PC-9 (cell line): Measurements from ENCODE around the gene ANKS1B. TPM values are rescaled to one million over a fixed set of nuclear protein-coding genes. Genes with fewer than 3 reads are reported as not detected.

Experiments
- BruUV-seq: library from RNA; stranded (reverse); fragments of 400-500 nt; replicated peaks from 2 replicates; lab custom pipeline; 2021; lab: Mats Ljungman, UMichigan
- CTCF ChIA-PET: fragments of 300-600 bp; sonication (Branson Sonifier 250); formaldehyde crosslinking; loops from one replicate; lab custom pipeline; 2022; ENCODE audit warnings: antibody characterized with exemption; lab: Charles Lee
- POLR2A ChIA-PET: fragments of 300-600 bp; sonication (Branson Sonifier 250); formaldehyde crosslinking; loops from one replicate; lab custom pipeline; 2022; ENCODE audit warnings: antibody characterized with exemption; ENCODE audit not compliant: unreplicated experiment; lab: Charles Lee
- DNase-seq, 2 experiments: peaks; one replicate each; pipeline versions ENCODE4 v3.0.0 to v3.0.0-alpha.2; 2015 to 2022; ENCODE audit warnings: mixed read lengths in 1 of 2
- H2AFZ ChIP-seq: fragments of 200-600 bp; sonication (generic); 2 replicates; pipeline ENCODE4 v1.8.1; 2017; ENCODE audit warnings: antibody characterized with exemption
- H3F3A ChIP-seq: fragments of 200-600 bp; sonication (generic); 2 replicates; pipeline ENCODE4 v1.8.1; 2017; ENCODE audit warnings: antibody characterized with exemption, mild to moderate bottlenecking, low read depth; ENCODE audit not compliant: insufficient read depth
- H3K27ac ChIP-seq: fragments of 200-600 bp; sonication (generic); 2 replicates; pipeline ENCODE4 v1.6.1; 2016; ENCODE audit warnings: mixed run types
- H3K27me3 ChIP-seq: fragments of 200-600 bp; sonication (generic); 2 replicates; pipeline ENCODE4 v1.6.1; 2016; ENCODE audit warnings: low read depth, mixed run types; ENCODE audit not compliant: insufficient read depth
- H3K36me3 ChIP-seq: fragments of 200-600 bp; sonication (generic); 2 replicates; pipeline ENCODE4 v1.6.1; 2016; ENCODE audit warnings: low read depth, mixed run types
- H3K4me1 ChIP-seq: fragments of 200-600 bp; sonication (generic); replicated peaks from 2 replicates; pipeline ENCODE4 v1.6.1; 2016; ENCODE audit warnings: mixed run types; ENCODE audit not compliant: insufficient read depth
- H3K4me2 ChIP-seq: fragments of 200-600 bp; sonication (generic); 2 replicates; pipeline ENCODE4 v1.6.1; 2017; ENCODE audit warnings: mixed run types
- H3K4me3 ChIP-seq: fragments of 200-600 bp; sonication (generic); 2 replicates; pipeline ENCODE4 v1.6.1; 2016; ENCODE audit warnings: mixed run types
- H3K79me2 ChIP-seq: fragments of 200-600 bp; sonication (generic); 2 replicates; pipeline ENCODE4 v1.6.1; 2017; ENCODE audit warnings: low read depth, mixed run types
- H3K9me2 ChIP-seq: fragments of 200-600 bp; sonication (generic); 2 replicates; pipeline ENCODE4 v1.8.1; 2017; ENCODE audit warnings: mild to moderate bottlenecking; ENCODE audit not compliant: insufficient read depth
- H3K9me3 ChIP-seq: fragments of 200-600 bp; sonication (generic); 2 replicates; pipeline ENCODE4 v1.8.1; 2016; ENCODE audit warnings: low read depth; ENCODE audit not compliant: insufficient read depth
- H4K20me1 ChIP-seq: fragments of 200-600 bp; sonication (generic); 2 replicates; pipeline ENCODE4 v1.8.1; 2017; ENCODE audit not compliant: insufficient read depth
- EZH2 ChIP-seq: fragments of 200-600 bp; sonication (generic); IDR thresholded peaks from 2 replicates; pipeline ENCODE4 v1.8.0; 2017; ENCODE audit warnings: antibody characterized with exemption, low read depth
- intact Hi-C: fragments of 100-400 bp; cut with micrococcal nuclease; formaldehyde crosslinking; loops from one replicate; pipeline ENCODE4 v1.10.0; 2022; ENCODE audit not compliant: unreplicated experiment
- total RNA-seq: library from RNA; stranded (reverse); gene quantifications from 2 replicates; pipeline ENCODE4 v1.2.3, GENCODE V29; 2021
- TF ChIP-seq, protein P1 (sequence below): fragments of 200-600 bp; sonication (generic); conservative IDR thresholded peaks from 2 replicates; pipeline ENCODE4 v1.6.1; 2017; ENCODE audit warnings: mixed run types, antibody characterized with exemption, mild to moderate bottlenecking, moderate library complexity

The ANKS1B gene
- total RNA-seq, 1 experiment from 2014 or later, result not detected

DNA sequence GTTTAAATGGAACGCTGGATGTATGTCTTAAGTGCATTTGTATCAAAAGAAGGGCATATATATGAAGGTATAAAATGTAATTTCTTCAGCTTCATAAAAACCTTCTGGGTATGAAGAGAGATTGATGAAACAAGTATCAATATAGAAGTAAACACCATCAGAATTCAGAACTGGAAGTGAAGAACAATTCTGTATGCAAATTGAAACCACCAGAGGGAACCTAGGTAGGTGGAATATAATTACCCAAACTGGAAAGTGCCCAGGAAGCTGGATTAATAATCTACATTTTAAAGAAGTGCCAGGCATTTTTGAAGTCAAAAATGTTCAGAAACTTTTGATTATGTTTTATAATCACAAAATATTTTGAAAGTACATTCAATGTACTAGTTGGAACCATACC is 673.4 kb downstream of the ANKS1B start:
- CTCF ChIA-PET, result no interaction called here
- Histone ChIP-seq H3K27ac (no peak overlapping the region), H3F3A (no peaks in the 10 kb centered on the region), H3K27me3 (no peaks in the 10 kb centered on the region), H3K9me2 (no peaks in the 10 kb centered on the region), H4K20me1 (no peaks in the 10 kb centered on the region), H3K9me3 (no peaks in the 10 kb centered on the region), H3K4me3 (no peak overlapping the region), H2AFZ (no peak overlapping the region), H3K4me1 (no peaks in the 10 kb centered on the region), H3K36me3 (no peaks in the 10 kb centered on the region), H3K4me2 (no peak overlapping the region), H3K79me2 (no peaks in the 10 kb centered on the region)
- no peak for DNase-seq
- TF ChIP-seq EZH2, result no peak
- TF ChIP-seq, protein P1, sequence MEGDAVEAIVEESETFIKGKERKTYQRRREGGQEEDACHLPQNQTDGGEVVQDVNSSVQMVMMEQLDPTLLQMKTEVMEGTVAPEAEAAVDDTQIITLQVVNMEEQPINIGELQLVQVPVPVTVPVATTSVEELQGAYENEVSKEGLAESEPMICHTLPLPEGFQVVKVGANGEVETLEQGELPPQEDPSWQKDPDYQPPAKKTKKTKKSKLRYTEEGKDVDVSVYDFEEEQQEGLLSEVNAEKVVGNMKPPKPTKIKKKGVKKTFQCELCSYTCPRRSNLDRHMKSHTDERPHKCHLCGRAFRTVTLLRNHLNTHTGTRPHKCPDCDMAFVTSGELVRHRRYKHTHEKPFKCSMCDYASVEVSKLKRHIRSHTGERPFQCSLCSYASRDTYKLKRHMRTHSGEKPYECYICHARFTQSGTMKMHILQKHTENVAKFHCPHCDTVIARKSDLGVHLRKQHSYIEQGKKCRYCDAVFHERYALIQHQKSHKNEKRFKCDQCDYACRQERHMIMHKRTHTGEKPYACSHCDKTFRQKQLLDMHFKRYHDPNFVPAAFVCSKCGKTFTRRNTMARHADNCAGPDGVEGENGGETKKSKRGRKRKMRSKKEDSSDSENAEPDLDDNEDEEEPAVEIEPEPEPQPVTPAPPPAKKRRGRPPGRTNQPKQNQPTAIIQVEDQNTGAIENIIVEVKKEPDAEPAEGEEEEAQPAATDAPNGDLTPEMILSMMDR, result no peak
- intact Hi-C loops, result no loop called here
- no TSS peak for BruUV-seq
- POLR2A ChIA-PET, result no interaction called here

DNA sequence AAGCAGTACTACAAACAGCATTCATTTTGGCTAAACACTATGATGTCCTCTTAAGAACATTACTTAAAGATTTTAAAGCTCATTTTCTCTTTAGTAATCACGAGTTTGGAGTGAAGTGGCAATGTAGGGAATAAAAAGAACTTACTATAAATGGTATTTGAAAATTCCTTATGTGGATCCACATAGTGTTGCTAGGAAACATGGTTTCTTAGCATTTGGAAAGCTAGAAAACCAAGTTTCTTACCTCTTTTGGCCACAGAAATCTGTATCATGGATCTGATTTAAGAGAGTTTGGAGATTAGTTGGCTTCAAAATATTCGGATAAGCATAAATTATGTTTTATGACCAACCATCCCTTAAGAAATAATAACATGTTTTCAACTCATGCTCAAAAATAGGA is 674.9 kb downstream of the ANKS1B start:
- DNase-seq, result no peak
- Histone ChIP-seq H3K4me2 (no peak overlapping the region), H3K9me2 (no peaks in the 10 kb centered on the region), H3K36me3 (no peaks in the 10 kb centered on the region), H3K27me3 (no peaks in the 10 kb centered on the region), H3K4me3 (no peak overlapping the region), H2AFZ (no peak overlapping the region), H3K4me1 (no peaks in the 10 kb centered on the region), H3K27ac (no peak overlapping the region), H3K79me2 (no peaks in the 10 kb centered on the region), H3F3A (no peaks in the 10 kb centered on the region), H3K9me3 (no peaks in the 10 kb centered on the region), H4K20me1 (no peaks in the 10 kb centered on the region)
- BruUV-seq, result no TSS peak
- ChIA-PET CTCF (no interaction called here), POLR2A (no interaction called here)
- TF ChIP-seq, protein P1, result no peak
- TF ChIP-seq EZH2, result no peak
- intact Hi-C loops, result no loop called here

DNA sequence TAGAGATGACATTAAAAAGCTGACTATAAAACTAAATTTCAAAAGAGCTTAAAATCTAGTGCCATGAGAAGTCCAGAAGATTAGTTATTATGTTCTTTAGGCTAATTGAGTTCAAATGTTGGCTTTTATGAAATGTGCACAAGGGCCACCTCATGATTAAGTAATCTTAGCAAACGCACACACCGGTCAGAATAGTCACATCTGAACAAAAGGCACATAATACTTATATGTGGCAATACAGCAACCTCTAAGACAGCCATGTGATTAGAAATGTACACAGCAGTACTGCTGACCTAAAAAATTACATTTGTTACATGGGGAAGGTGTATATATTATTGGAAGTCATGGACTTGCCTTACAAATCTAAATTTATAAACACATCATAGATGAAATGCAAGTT is 681.9 kb downstream of the ANKS1B start:
- intact Hi-C loops, result no loop called here
- Histone ChIP-seq H3K27me3 (no peaks in the 10 kb centered on the region), H3K79me2 (no peaks in the 10 kb centered on the region), H3K4me3 (no peak overlapping the region), H3F3A (no peaks in the 10 kb centered on the region), H4K20me1 (no peaks in the 10 kb centered on the region), H2AFZ (no peak overlapping the region), H3K27ac (no peak overlapping the region), H3K4me2 (no peak overlapping the region), H3K4me1 (no peaks in the 10 kb centered on the region), H3K9me3 (no peaks in the 10 kb centered on the region), H3K9me2 (no peaks in the 10 kb centered on the region), H3K36me3 (no peaks in the 10 kb centered on the region)
- BruUV-seq, result no TSS peak
- ChIA-PET POLR2A (no interaction called here), CTCF (no interaction called here)
- TF ChIP-seq, protein P1, result no peak
- no peak for TF ChIP-seq EZH2
- no peak for DNase-seq
